H9 (cell line): Measurements from ENCODE around the gene PJA2. TPM values are rescaled to one million over a fixed set of nuclear protein-coding genes. Genes with fewer than 3 reads are reported as not detected.

Experiments
- DNase-seq: peaks from one replicate; pipeline ENCODE4 v3.0.0-alpha.2; 2017
- H2AFZ ChIP-seq: one replicate; pipeline ENCODE4 v1.6.1; 2013; ENCODE audit warnings: mild to moderate bottlenecking, low read length, control low read depth, moderate library complexity
- H2AK5ac ChIP-seq: 2 replicates; pipeline ENCODE4 v1.6.1; 2013; ENCODE audit warnings: low read length, control low read depth, mixed read lengths; ENCODE audit not compliant: insufficient read length
- H2BK120ac ChIP-seq: one replicate; pipeline ENCODE4 v1.6.1; 2013; ENCODE audit warnings: low read depth, mild to moderate bottlenecking, low read length, control low read depth, inconsistent platforms; ENCODE audit not compliant: poor library complexity, severe bottlenecking
- H2BK12ac ChIP-seq: 2 replicates; pipeline ENCODE4 v1.6.1; 2013; ENCODE audit warnings: low read length, control low read depth, mixed read lengths, low read depth; ENCODE audit not compliant: insufficient read length
- H2BK15ac ChIP-seq: 2 replicates; pipeline ENCODE4 v1.6.1; 2013; ENCODE audit warnings: low read depth, low read length, control low read depth
- H2BK20ac ChIP-seq: one replicate; pipeline ENCODE4 v1.6.1; 2013; ENCODE audit warnings: low read depth, mild to moderate bottlenecking, low read length, control low read depth, inconsistent platforms; ENCODE audit not compliant: poor library complexity, severe bottlenecking
- H2BK5ac ChIP-seq: 2 replicates; pipeline ENCODE4 v1.6.1; 2013; ENCODE audit warnings: low read length, control low read depth, mixed read lengths; ENCODE audit not compliant: insufficient read length
- H3K14ac ChIP-seq: 2 replicates; pipeline ENCODE4 v1.6.1; 2013; ENCODE audit warnings: low read length, control low read depth; ENCODE audit not compliant: insufficient read depth
- H3K18ac ChIP-seq: 2 replicates; pipeline ENCODE4 v1.6.1; 2013; ENCODE audit warnings: low read depth, mild to moderate bottlenecking, mixed read lengths, low read length, control low read depth; ENCODE audit not compliant: insufficient read length
- H3K23ac ChIP-seq: 2 replicates; pipeline ENCODE4 v1.6.1; 2013; ENCODE audit warnings: low read length, control low read depth, mixed read lengths, low read depth; ENCODE audit not compliant: insufficient read length
- H3K23me2 ChIP-seq: 2 replicates; pipeline ENCODE4 v1.6.1; 2013; ENCODE audit warnings: low read depth, mild to moderate bottlenecking, mixed read lengths, low read length, control low read depth; ENCODE audit not compliant: insufficient read length, poor library complexity, severe bottlenecking
- H3K27ac ChIP-seq: 2 replicates; pipeline ENCODE4 v1.5.1; 2013; ENCODE audit warnings: low read length, control low read depth, mixed read lengths, low read depth; ENCODE audit not compliant: insufficient read length
- H3K27me3 ChIP-seq: 2 replicates; pipeline ENCODE4 v1.6.1; 2013; ENCODE audit warnings: low read length, control low read depth, inconsistent platforms; ENCODE audit not compliant: insufficient read depth
- H3K4ac ChIP-seq: 2 replicates; pipeline ENCODE4 v1.6.1; 2013; ENCODE audit warnings: low read depth, mild to moderate bottlenecking, control low read depth, inconsistent platforms, low read length, moderate library complexity
- H3K4me1 ChIP-seq: 2 replicates; pipeline ENCODE4 v1.6.1; 2013; ENCODE audit warnings: low read length, control low read depth, inconsistent platforms; ENCODE audit not compliant: insufficient read depth
- H3K4me2 ChIP-seq: 2 replicates; pipeline ENCODE4 v1.6.1; 2013; ENCODE audit warnings: low read length, control low read depth, mixed read lengths; ENCODE audit not compliant: insufficient read length, insufficient read depth
- H3K56ac ChIP-seq: 2 replicates; pipeline ENCODE4 v1.6.1; 2013; ENCODE audit warnings: low read depth, mild to moderate bottlenecking, mixed read lengths, low read length, control low read depth; ENCODE audit not compliant: insufficient read length
- H3K79me1 ChIP-seq: 2 replicates; pipeline ENCODE4 v1.6.1; 2013; ENCODE audit warnings: low read depth, mild to moderate bottlenecking, moderate library complexity, low read length, control low read depth, inconsistent platforms; ENCODE audit not compliant: insufficient read depth, poor library complexity, severe bottlenecking
- H3K79me2 ChIP-seq: 2 replicates; pipeline ENCODE4 v1.6.1; 2013; ENCODE audit warnings: low read length, control low read depth, inconsistent platforms; ENCODE audit not compliant: insufficient read depth
- H3K9ac ChIP-seq: 2 replicates; pipeline ENCODE4 v1.6.1; 2013; ENCODE audit warnings: low read length, control low read depth, mixed read lengths; ENCODE audit not compliant: insufficient read length; ENCODE audit errors: extremely low read depth
- H3K9me3 ChIP-seq: one replicate; pipeline ENCODE4 v1.6.1; 2013; ENCODE audit warnings: low read depth, low read length, inconsistent platforms; ENCODE audit not compliant: control insufficient read depth
- H3T11ph ChIP-seq: one replicate; pipeline ENCODE4 v1.6.1; 2013; ENCODE audit warnings: mild to moderate bottlenecking, low read length, control low read depth, inconsistent platforms
- H4K20me1 ChIP-seq: one replicate; pipeline ENCODE4 v1.6.1; 2013; ENCODE audit not compliant: control insufficient read depth, insufficient read length, insufficient read depth
- H4K5ac ChIP-seq: 2 replicates; pipeline ENCODE4 v1.6.1; 2013; ENCODE audit warnings: low read depth, mild to moderate bottlenecking, mixed read lengths, low read length, control low read depth; ENCODE audit not compliant: insufficient read length
- H4K8ac ChIP-seq: replicated peaks from 2 replicates; pipeline ENCODE4 v1.6.1; 2013; ENCODE audit warnings: low read length, control low read depth, mixed read lengths, low read depth; ENCODE audit not compliant: insufficient read length
- H4K91ac ChIP-seq: 2 replicates; pipeline ENCODE4 v1.6.1; 2013; ENCODE audit warnings: low read depth, mild to moderate bottlenecking, moderate library complexity, mixed read lengths, low read length, control low read depth; ENCODE audit not compliant: insufficient read length
- H3K27ac Mint-ChIP-seq, 3 experiments: 2 replicates in 2 of 3; 3 replicates in 1 of 3; pipeline ENCODE4 v1.8.0; 2020 to 2021; ENCODE audit warnings: mixed read lengths in 3 of 3, mild to moderate bottlenecking in 1 of 3, moderate library complexity in 1 of 3
- H3K27me3 Mint-ChIP-seq: 2 replicates; pipeline ENCODE4 v1.8.0; 2021; ENCODE audit warnings: low read depth, mild to moderate bottlenecking, moderate library complexity, mixed read lengths
- H3K36me3 Mint-ChIP-seq, 3 experiments: 2 replicates in 2 of 3; 3 replicates in 1 of 3; pipeline ENCODE4 v1.8.0; 2020 to 2021; ENCODE audit warnings: low read depth in 3 of 3, mixed read lengths in 3 of 3; ENCODE audit not compliant: insufficient read depth in 1 of 3
- H3K4me1 Mint-ChIP-seq, 2 experiments: 2 replicates each; pipeline ENCODE4 v1.8.0; 2020; ENCODE audit warnings: mixed read lengths in 2 of 2
- H3K4me3 Mint-ChIP-seq, 2 experiments: 2 replicates in 1 of 2; 3 replicates in 1 of 2; pipeline ENCODE4 v1.8.0; 2020 to 2021; ENCODE audit warnings: mild to moderate bottlenecking in 2 of 2, mixed read lengths in 2 of 2, moderate library complexity in 1 of 2
- H3K9me3 Mint-ChIP-seq, 2 experiments: 2 replicates in 1 of 2; 3 replicates in 1 of 2; pipeline ENCODE4 v1.8.0; 2020; ENCODE audit warnings: mild to moderate bottlenecking in 2 of 2, mixed read lengths in 2 of 2, moderate library complexity in 1 of 2
- CTCF ChIP-seq: fragments of 200-600 bp; sonication (generic); conservative IDR thresholded peaks from 3 replicates; pipeline ENCODE4 v1.8.0; 2021; ENCODE audit warnings: antibody characterized with exemption, mild to moderate bottlenecking
- total RNA-seq: library from RNA; stranded (reverse); gene quantifications from 2 replicates; pipeline ENCODE4 v1.2.1, GENCODE V29; 2021

PJA2 gene
- total RNA-seq, 1 experiment from 2014 or later: 41.5 TPM

GRCh38 chr5:109374625-109375024 lies 35.1 kb downstream of the PJA2 start:
- Histone ChIP-seq H3K14ac (no peak overlapping the region), H2BK15ac (no peak overlapping the region), H3K79me2 (no peaks in the 10 kb centered on the region), H3K27me3 (no peaks in the 10 kb centered on the region), H3K4me1 (no peaks in the 10 kb centered on the region), H3K23ac (no peak overlapping the region), H4K5ac (no peak overlapping the region), H3K9ac (no peak overlapping the region), H3K4me2 (no peak overlapping the region), H3K79me1 (no peaks in the 10 kb centered on the region), H2AK5ac (no peak overlapping the region), H3K27ac (no peak overlapping the region), H2BK12ac (no peak overlapping the region), H3K9me3 (no peaks in the 10 kb centered on the region), H4K8ac (no peak overlapping the region), H4K20me1 (no peaks in the 10 kb centered on the region), H2BK5ac (no peak overlapping the region), H4K91ac (no peak overlapping the region), H3K56ac (no peak overlapping the region), H3K23me2 (no peaks in the 10 kb centered on the region), H3K4ac (no peak overlapping the region), H2AFZ (no peak overlapping the region), H3T11ph (no peak overlapping the region), H2BK120ac (no peak overlapping the region), H3K18ac (no peak overlapping the region), H2BK20ac (no peak overlapping the region)
- 0 out of 7 replicates have a peak overlapping the region, but pooled peaks of 1 of the 3 experiments have one; percentile 43 for H3K27ac Mint-ChIP-seq
- peaks cover 0 to 8% of the 10 kb centered on the region in 2 experiments; a peak in 2 of 4 replicates for H3K4me1 Mint-ChIP-seq
- no peaks in the 10 kb centered on the region for H3K9me3 Mint-ChIP-seq
- no peak for TF ChIP-seq CTCF
- H3K36me3 Mint-ChIP-seq: peaks cover 4 to 34% (median 19%) of the 10 kb centered on the region in 3 experiments; a peak in 6 of 7 replicates
- no peaks in the 10 kb centered on the region for H3K27me3 Mint-ChIP-seq
- H3K4me3 Mint-ChIP-seq: no peak overlapping the region
- no peak for DNase-seq
